ENCODE data around the gene XG.

DNA sequence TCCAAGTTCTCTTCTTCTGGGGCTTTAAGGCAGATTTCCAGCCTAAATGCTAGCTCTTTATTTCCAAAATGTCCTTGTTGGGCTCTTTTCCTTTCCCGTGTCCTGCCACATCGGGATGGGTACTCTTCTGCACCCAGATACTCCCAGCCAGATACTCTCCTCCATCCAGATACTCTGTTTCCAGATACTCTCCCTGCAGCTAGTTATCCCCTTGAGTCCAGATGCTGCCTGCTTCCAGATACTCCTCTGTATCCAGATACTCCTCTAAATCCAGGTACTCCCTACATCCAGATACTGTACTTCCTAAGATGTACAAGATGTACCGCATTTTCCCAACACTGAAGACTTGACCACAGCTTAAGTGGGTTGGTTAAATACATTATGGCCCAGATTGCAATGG, 10.5 kb upstream of the XG start:
- TF ChIP-seq, protein P1, sequence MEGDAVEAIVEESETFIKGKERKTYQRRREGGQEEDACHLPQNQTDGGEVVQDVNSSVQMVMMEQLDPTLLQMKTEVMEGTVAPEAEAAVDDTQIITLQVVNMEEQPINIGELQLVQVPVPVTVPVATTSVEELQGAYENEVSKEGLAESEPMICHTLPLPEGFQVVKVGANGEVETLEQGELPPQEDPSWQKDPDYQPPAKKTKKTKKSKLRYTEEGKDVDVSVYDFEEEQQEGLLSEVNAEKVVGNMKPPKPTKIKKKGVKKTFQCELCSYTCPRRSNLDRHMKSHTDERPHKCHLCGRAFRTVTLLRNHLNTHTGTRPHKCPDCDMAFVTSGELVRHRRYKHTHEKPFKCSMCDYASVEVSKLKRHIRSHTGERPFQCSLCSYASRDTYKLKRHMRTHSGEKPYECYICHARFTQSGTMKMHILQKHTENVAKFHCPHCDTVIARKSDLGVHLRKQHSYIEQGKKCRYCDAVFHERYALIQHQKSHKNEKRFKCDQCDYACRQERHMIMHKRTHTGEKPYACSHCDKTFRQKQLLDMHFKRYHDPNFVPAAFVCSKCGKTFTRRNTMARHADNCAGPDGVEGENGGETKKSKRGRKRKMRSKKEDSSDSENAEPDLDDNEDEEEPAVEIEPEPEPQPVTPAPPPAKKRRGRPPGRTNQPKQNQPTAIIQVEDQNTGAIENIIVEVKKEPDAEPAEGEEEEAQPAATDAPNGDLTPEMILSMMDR (IDR thresholded peaks at IDR 0.05) = no peak
- TF ChIP-seq POLR2A (IDR thresholded peaks at IDR 0.05) = no peak

Measured in body of pancreas (tissue), 4 donors.